Measurements from ENCODE around the gene FAM13C. TPM values are rescaled to one million over a fixed set of nuclear protein-coding genes. Genes with fewer than 3 reads are reported as not detected.
A peak's percentile ranks its signal among the peaks of the same experiment; 100 is the strongest.
"Not testable (repeated sequence)": the region's sequence is repeated elsewhere in the genome, so short reads cannot be mapped to it uniquely, and the experiment has no call there.

Gene FAM13C
- total RNA-seq, 1 donor from 2014 or later = 11.8 TPM

DNA sequence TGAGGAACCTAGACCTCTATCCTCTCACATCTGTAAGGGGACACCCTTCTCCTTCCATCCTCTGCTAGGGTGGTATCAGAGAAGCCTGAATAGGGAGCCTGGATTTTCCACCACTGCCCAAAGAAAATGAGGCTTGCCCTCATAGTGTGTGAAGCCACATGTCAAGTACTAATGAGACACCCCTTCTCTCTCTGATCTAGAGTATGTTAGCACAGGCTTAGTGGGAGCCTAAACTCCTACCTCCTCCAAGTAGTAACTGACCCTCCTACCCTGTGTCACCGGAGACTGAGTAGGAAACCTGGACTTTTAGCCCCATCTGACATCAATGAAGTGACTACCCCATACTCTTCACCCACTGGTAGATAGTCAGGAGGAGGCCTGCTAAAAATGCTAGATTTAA is 120.3 kb downstream of the FAM13C start:
- Histone ChIP-seq H3K4me1 (no peaks in the 10 kb centered on the region), H3K4me3 (no peak overlapping the region), H3K27me3 (no peaks in the 10 kb centered on the region), H3K36me3 (no peaks in the 10 kb centered on the region), H3K27ac (no peak overlapping the region), H3K9me3 (no peaks in the 10 kb centered on the region)
- ATAC-seq = no peak
- intact Hi-C loops (cut with DNase I) = no loop called here
- no peak for DNase-seq
- TF ChIP-seq, protein P1, sequence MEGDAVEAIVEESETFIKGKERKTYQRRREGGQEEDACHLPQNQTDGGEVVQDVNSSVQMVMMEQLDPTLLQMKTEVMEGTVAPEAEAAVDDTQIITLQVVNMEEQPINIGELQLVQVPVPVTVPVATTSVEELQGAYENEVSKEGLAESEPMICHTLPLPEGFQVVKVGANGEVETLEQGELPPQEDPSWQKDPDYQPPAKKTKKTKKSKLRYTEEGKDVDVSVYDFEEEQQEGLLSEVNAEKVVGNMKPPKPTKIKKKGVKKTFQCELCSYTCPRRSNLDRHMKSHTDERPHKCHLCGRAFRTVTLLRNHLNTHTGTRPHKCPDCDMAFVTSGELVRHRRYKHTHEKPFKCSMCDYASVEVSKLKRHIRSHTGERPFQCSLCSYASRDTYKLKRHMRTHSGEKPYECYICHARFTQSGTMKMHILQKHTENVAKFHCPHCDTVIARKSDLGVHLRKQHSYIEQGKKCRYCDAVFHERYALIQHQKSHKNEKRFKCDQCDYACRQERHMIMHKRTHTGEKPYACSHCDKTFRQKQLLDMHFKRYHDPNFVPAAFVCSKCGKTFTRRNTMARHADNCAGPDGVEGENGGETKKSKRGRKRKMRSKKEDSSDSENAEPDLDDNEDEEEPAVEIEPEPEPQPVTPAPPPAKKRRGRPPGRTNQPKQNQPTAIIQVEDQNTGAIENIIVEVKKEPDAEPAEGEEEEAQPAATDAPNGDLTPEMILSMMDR (IDR thresholded peaks at IDR 0.05) = no peak

DNA sequence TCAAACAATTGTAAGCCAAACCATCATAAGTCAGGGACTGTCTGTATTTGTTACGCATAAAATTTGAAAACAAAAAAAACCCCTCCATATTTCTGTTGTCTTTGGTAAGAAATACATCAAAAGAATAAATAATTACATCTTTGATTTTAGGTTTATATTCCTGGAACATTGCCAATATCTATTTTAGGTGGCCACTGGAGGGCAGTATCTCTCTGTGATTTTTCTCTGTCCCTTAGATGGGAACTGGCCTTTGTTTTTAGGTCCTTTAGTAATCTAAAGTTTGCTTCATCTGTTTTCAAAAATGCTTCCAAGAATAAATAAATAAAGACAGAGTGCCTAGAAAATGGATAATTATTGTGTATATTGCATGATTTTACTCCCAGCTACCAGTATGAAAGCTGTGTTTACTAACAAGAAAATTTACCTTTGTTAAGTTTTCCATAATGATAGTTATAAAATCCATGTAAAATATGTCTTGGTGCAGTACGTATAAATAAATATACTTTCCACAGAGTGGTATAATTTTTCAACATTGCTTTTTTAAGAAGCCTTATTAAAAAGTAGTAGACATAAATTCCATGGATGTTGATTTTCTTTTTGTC is 121.7 kb downstream of the FAM13C start:
- TF ChIP-seq, protein P1 (IDR thresholded peaks at IDR 0.05) = peak; percentile 70
- H3K36me3 ChIP-seq = no peaks in the 10 kb centered on the region
- ATAC-seq (peak; percentile 42), DNase-seq (no peak)
- no peak overlapping the region for H3K4me3 ChIP-seq
- no peaks in the 10 kb centered on the region for H3K9me3 ChIP-seq
- no peaks in the 10 kb centered on the region for H3K4me1 ChIP-seq
- no peaks in the 10 kb centered on the region for H3K27me3 ChIP-seq
- H3K27ac ChIP-seq = no peak overlapping the region
- intact Hi-C loops (cut with DNase I) = no loop called here

GRCh38 chr10:59239108-59239507 is 123.2 kb downstream of the FAM13C start:
- ATAC-seq = not testable (repeated sequence)
- intact Hi-C loops (cut with DNase I) = loop anchor here (10.0 kb wide), 1 partner anchor 346 kb away; no protein-coding TSS in a partner anchor

DNA sequence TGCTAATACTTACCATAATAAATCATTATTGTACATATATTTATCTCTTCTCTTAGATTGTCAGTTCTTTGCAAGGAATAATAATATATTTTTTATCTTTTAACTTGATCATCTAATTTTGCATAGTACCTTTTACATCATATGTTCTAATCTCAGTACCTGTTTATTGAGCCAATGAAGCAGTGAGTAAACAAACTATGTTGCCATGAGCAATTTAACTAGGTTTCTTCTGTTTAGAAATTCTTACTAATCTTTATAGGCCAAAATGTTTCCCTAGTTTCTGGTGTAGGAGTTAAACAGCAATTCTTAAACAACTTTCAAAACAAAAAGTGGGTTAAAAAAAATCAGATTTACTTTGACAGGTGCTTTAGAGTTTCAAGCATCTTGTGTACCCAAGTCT is 124.6 kb downstream of the FAM13C start:
- intact Hi-C loops (cut with DNase I) = loop anchor here (10.0 kb wide), 1 partner anchor 347 kb away; no protein-coding TSS in a partner anchor
- H3K36me3 ChIP-seq = no peaks in the 10 kb centered on the region
- H3K4me1 ChIP-seq = no peaks in the 10 kb centered on the region
- no peak overlapping the region for H3K27ac ChIP-seq
- TF ChIP-seq, protein P1 (IDR thresholded peaks at IDR 0.05) = no peak
- H3K9me3 ChIP-seq = no peaks in the 10 kb centered on the region
- no peaks in the 10 kb centered on the region for H3K27me3 ChIP-seq
- ATAC-seq = no peak
- DNase-seq = no peak
- H3K4me3 ChIP-seq = no peak overlapping the region

More at GRCh38 chr10:59239108-59239507, 123.2 kb downstream of the FAM13C start:
- not testable (repeated sequence) for H3K4me1 ChIP-seq, H3K9me3 ChIP-seq, H3K27ac ChIP-seq, H3K36me3 ChIP-seq, H3K4me3 ChIP-seq, H3K27me3 ChIP-seq, DNase-seq

DNA sequence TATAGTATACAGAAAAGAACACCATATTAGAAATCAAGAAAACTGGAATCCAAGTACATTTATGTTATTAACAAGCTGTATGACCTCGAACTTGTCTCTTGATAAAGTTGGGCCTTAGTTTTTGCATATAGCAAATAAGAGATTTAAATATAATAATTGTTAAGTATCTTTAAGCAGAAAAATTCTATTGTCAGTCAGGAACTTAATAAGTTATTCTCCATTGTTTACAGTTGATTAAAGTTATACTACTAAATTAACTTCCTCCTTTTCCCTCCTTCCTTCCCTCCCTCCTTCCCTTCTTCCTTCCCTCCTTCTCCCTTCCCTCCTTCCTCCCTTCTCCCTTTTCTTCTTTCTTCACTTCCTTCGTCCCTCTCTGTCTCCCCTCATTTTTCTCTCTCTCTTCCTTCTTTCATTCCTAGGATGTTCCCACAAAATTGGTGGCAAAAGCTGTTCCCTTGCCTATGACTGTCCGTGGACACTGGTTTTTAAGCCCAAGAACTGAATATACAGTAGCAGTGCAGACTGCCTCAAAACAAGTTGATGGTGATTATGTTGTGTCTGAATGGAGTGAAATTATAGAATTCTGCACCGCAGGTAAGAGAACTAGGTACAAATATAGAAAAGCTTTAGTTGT is 126.2 kb downstream of the FAM13C start:
- DNase-seq (no peak), ATAC-seq (no peak)
- Histone ChIP-seq H3K9me3 (no peaks in the 10 kb centered on the region), H3K36me3 (no peaks in the 10 kb centered on the region), H3K4me3 (no peak overlapping the region), H3K27ac (no peak overlapping the region), H3K4me1 (no peaks in the 10 kb centered on the region), H3K27me3 (no peaks in the 10 kb centered on the region)
- TF ChIP-seq, protein P1 (IDR thresholded peaks at IDR 0.05) = no peak
- intact Hi-C loops (cut with DNase I) = loop anchor here (10.0 kb wide), 1 partner anchor 349 kb away; no protein-coding TSS in a partner anchor

- TF ChIP-seq, protein P1 (IDR thresholded peaks at IDR 0.05) = peak; percentile 59
- Histone ChIP-seq H3K36me3 (no peaks in the 10 kb centered on the region), H3K4me1 (no peaks in the 10 kb centered on the region), H3K27me3 (no peaks in the 10 kb centered on the region), H3K4me3 (no peak overlapping the region), H3K9me3 (no peaks in the 10 kb centered on the region), H3K27ac (no peak overlapping the region)
- ATAC-seq (no peak), DNase-seq (no peak)
- intact Hi-C loops (cut with DNase I) = loop anchor here (10.0 kb wide), 1 partner anchor 350 kb away; no protein-coding TSS in a partner anchor
Measured at GRCh38 chr10:59234816-59235429, 127.4 kb downstream of the FAM13C start.

Measured in upper lobe of right lung (tissue), 1 donor.